Liver (tissue), 3 donors: ENCODE data around the gene HEPHL1.

ENCODE experiments used
- ATF3 ChIP-seq: IDR thresholded peaks from 2 replicates; pipeline ENCODE4 v1.6.1; 2016; ENCODE audit warnings: antibody characterized with exemption
- CTCF ChIP-seq: fragments of 150-350 bp; IDR thresholded peaks from 2 replicates; pipeline ENCODE4 v1.5.1; 2017; ENCODE audit warnings: improper control_type of control experiment, low read depth, low read length; ENCODE audit not compliant: missing input control
- JUND ChIP-seq, 2 donors: IDR thresholded peaks; 2 replicates each; pipeline ENCODE4 v1.6.1; 2016; ENCODE audit warnings: antibody characterized with exemption in 2 of 2
- donor health status: healthy.
- donor health status: healthy.

DNA sequence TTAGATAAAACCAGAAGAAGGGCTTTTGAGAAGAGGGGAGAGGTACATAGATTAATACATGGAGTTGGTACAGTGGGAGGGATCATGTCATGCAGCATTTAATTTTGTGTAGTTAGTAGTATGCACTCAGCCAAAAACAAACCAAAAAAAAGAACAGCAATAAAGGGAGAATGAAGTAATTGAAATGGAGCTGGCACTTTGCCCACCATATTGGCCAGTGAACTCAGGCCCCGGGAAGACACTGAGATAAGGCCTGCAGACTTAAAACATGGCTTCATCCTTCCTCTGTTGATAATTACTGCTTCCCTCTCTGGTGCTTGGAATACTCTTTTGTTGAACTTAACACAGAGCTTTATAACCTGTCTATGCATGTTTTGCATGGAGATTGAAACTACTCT is 110.6 kb downstream of the HEPHL1 start:
- TF ChIP-seq ATF3, result no peak
- TF ChIP-seq JUND (IDR thresholded peaks at IDR 0.05), result no peak
- TF ChIP-seq CTCF, result no peak
